Esophagus squamous epithelium (tissue), 4 donors: ENCODE results near the gene TGFBR3.

Experiments
- CTCF ChIP-seq, 6 experiments: fragments of 450-650 bp in 4 of 6; fragments of 200-600 bp in 2 of 6; sonication (generic) in 2 of 6; IDR thresholded peaks; one replicate each; pipeline ENCODE4 v1.5.1; 2016 to 2019; ENCODE audit warnings: antibody characterized with exemption in 6 of 6, mild to moderate bottlenecking in 4 of 6, moderate library complexity in 4 of 6
- POLR2A ChIP-seq, 4 donors: fragments of 450-650 bp; IDR thresholded peaks; one replicate each; pipeline ENCODE4 v1.6.1; 2017; ENCODE audit warnings: antibody characterized with exemption in 4 of 4, mild to moderate bottlenecking in 4 of 4, moderate library complexity in 3 of 4

- TF ChIP-seq CTCF (IDR thresholded peaks at IDR 0.05) (no peak), POLR2A (IDR thresholded peaks at IDR 0.05) (no peak)
Measured at GRCh38 chr1:91769742-91770141, 116.2 kb downstream of the TGFBR3 start.
